Measurements from ENCODE around the gene TRIM44.

Gene TRIM44

GRCh38 chr11:35862666-35863065, 200.1 kb downstream of the TRIM44 start:
- no peak for DNase-seq

GRCh38 chr11:35864131-35864530, 201.6 kb downstream of the TRIM44 start:
- DNase-seq, result no peak

- DNase-seq, result no peak
These were observed 204.0 kb downstream of the TRIM44 start for GRCh38 chr11:35866601-35867000.
